Mesodermal cell (in vitro differentiated cells): Measurements from ENCODE around the gene SMPD2.

Experiments
- H3K27ac ChIP-seq: 2 replicates; pipeline ENCODE4 v1.7.0; 2013; ENCODE audit warnings: mild to moderate bottlenecking, low read depth, low read length, moderate library complexity; ENCODE audit not compliant: severe bottlenecking
- H3K36me3 ChIP-seq: 2 replicates; pipeline ENCODE4 v1.7.1; 2013; ENCODE audit warnings: mild to moderate bottlenecking, low read length, moderate library complexity; ENCODE audit not compliant: control insufficient read depth, insufficient read depth
- H3K4me1 ChIP-seq: one replicate; pipeline ENCODE4 v1.7.1; 2013; ENCODE audit warnings: mild to moderate bottlenecking, low read length; ENCODE audit not compliant: insufficient read depth, control insufficient read depth, poor library complexity, severe bottlenecking
- H3K4me3 ChIP-seq: 2 replicates; pipeline ENCODE4 v1.7.0; 2013; ENCODE audit warnings: low read length, control low read depth, mild to moderate bottlenecking; ENCODE audit not compliant: insufficient read depth, poor library complexity, severe bottlenecking; ENCODE audit errors: extremely low read depth
- H3K9me3 ChIP-seq: 2 replicates; pipeline ENCODE4 v1.7.1; 2013; ENCODE audit warnings: mild to moderate bottlenecking, low read length, moderate library complexity; ENCODE audit not compliant: control insufficient read depth
- WGBS, 2 experiments: methylation state at CpG; one replicate each; pipeline ENCODE4 v1.1.5; 2013; ENCODE audit warnings: missing lambda C conversion rate in 2 of 2; ENCODE audit not compliant: insufficient coverage in 2 of 2; 5-methylcytosine and 5-hydroxymethylcytosine counted together

Gene SMPD2

DNA sequence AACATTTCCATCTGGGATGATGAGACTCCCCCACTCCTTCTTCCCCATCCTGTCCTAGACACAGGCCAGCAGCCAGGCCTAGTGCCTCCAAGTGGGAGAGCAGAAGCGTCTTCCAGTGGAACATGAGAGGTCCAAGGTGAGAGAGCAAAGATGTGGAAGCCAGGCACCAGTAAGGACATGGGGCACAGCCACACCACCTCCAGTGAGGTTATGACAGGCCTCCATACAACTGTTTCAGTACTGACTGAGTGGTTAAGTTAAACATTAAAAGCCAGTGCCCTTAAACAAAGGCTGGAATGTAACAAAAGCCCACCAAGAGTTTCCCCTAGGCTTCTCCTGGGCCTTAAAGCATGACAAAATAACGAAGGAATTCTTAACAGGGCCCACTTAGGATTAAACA lies 37.2 kb downstream of the SMPD2 start:
- no peak overlapping the region for H3K4me3 ChIP-seq
- peaks cover 11% of the 10 kb centered on the region for H3K4me1 ChIP-seq
- WGBS, 2 experiments, result 56 to 64% methylated on average over 2 of the region's 2 CpGs
- no peak overlapping the region for H3K27ac ChIP-seq
- no peaks in the 10 kb centered on the region for H3K9me3 ChIP-seq
- peaks cover 81% of the 10 kb centered on the region for H3K36me3 ChIP-seq

- Histone ChIP-seq H3K36me3 (peaks cover 75% of the 10 kb centered on the region), H3K4me1 (peaks cover 11% of the 10 kb centered on the region), H3K4me3 (no peak overlapping the region), H3K27ac (no peak overlapping the region), H3K9me3 (no peaks in the 10 kb centered on the region)
- 94 to 100% methylated on average over 4 of the region's 9 CpGs for WGBS, 2 experiments
These were observed 37.8 kb downstream of the SMPD2 start for GRCh38 chr6:109478222-109478805.

DNA sequence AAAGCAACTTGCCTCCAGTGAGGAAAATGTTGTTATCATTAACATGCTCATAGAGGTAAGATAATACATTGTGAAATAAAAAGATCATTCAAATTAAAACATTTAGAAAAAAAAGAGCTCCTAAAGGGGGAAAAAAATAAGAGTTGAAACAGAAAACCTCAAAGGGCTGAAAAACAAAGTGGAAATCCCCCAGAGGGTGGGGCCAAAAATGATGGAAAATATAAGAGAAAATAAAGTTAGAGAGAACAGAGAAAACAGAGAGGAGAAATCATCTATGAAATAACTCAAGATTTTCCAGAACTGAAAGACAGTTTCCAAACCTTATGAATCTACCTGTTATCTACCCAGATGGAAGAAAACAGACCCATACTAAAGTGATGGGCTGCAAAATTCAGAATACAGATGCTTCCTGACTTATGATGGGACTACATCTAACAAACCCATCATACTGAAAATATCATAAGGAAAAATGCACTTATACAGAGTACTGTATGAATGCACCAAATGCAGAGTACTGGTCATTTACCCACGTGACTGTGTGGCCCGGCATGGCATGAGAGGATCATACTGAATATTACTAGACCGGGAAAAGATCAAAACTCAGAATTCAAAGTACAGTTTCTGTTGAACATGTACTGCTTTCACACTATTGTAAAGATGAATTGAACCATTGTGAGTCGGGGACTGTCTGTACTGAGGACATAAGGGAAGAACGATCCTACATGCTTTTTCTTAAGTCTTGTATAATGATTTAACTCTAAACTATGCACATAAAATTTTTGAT lies 38.5 kb downstream of the SMPD2 start:
- H3K4me1 ChIP-seq, result peaks cover 11% of the 10 kb centered on the region
- WGBS, 2 experiments, result 92 to 100% methylated on average over 3 of the region's 5 CpGs
- no peaks in the 10 kb centered on the region for H3K9me3 ChIP-seq
- H3K27ac ChIP-seq, result no peak overlapping the region
- H3K4me3 ChIP-seq, result no peak overlapping the region
- H3K36me3 ChIP-seq, result peaks cover 68% of the 10 kb centered on the region

GRCh38 chr6:109480993-109481480 lies 40.5 kb downstream of the SMPD2 start:
- peaks cover 48% of the 10 kb centered on the region for H3K36me3 ChIP-seq
- H3K9me3 ChIP-seq, result no peaks in the 10 kb centered on the region
- H3K27ac ChIP-seq, result no peak overlapping the region
- peaks cover 11% of the 10 kb centered on the region for H3K4me1 ChIP-seq
- WGBS, 2 experiments, result 97 to 98% methylated on average over 7 of the region's 7 CpGs
- H3K4me3 ChIP-seq, result no peak overlapping the region

GRCh38 chr6:109482905-109483734 lies 42.6 kb downstream of the SMPD2 start, which contains the start of gene ZBTB24:
Gene ZBTB24, minus strand, starts transcription at chr6:109483219. Its CDS starts 1,193 bp downstream, at chr6:109482026.
- Histone ChIP-seq H3K36me3 (peaks cover 30% of the 10 kb centered on the region), H3K4me1 (peaks cover 7% of the 10 kb centered on the region), H3K4me3 (peak within 1 kb of the TSS; percentile 69), H3K27ac (no peak within 1 kb of the TSS), H3K9me3 (no peaks in the 10 kb centered on the region)
- WGBS, 2 experiments, result 0% methylated on average over 33 to 43 of the region's 97 CpGs

DNA sequence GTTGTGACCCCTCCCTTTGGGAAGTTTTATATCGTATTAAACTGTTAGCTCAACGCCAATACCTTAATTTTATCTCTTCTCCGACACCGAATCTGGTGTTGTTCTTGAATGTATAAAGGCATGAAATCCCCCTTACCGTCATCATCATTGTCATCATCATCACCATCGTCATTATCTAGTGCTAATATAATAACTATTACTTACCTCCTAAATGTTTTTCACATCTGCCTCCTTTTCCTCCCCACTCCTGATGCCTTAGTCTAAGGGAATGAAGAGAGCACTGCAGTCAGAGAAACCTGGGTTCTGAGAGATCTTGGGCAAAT lies 43.2 kb downstream of the SMPD2 start:
- whole genome bisulfite sequencing, 2 experiments, result no CpG with 5 or more reads among the region's 6 CpGs
- Histone ChIP-seq H3K9me3 (no peaks in the 10 kb centered on the region), H3K4me1 (peaks cover 7% of the 10 kb centered on the region), H3K27ac (no peak overlapping the region), H3K36me3 (peaks cover 29% of the 10 kb centered on the region), H3K4me3 (peak overlapping the region; percentile 33)

- H3K4me3 ChIP-seq, result peak overlapping the region; percentile 33
These were observed 43.6 kb downstream of the SMPD2 start for GRCh38 chr6:109484122-109484521.

GRCh38 chr6:109485266-109485935 lies 44.9 kb downstream of the SMPD2 start:
- 57 to 71% methylated on average over 1 of the region's 3 CpGs for WGBS, 2 experiments
- H3K4me1 ChIP-seq, result no peaks in the 10 kb centered on the region

More at GRCh38 chr6:109484122-109484521, 43.6 kb downstream of the SMPD2 start:
- 100% methylated on average over 2 of the region's 3 CpGs for WGBS, 2 experiments
- Histone ChIP-seq H3K4me1 (peaks cover 5% of the 10 kb centered on the region), H3K27ac (no peak overlapping the region), H3K9me3 (no peaks in the 10 kb centered on the region), H3K36me3 (peaks cover 25% of the 10 kb centered on the region)

DNA sequence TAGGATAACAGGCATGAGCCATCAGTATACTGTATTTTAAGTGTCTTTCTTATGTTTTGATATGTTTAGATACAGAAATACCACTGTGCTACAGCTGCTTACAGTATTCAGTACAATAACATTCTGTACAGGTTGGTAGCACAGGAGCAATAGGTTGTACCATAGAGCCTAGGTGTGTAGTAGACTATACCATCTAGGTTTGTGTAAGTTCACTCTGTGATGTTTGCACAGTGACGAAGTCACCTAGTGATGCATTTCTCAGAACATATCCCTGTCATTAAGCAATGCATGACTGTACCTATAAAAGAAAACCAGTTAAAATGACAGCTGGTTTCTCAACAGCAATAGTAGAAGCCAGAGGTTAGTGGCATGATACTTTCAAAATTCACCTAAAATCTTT lies 45.5 kb downstream of the SMPD2 start:
- Histone ChIP-seq H3K27ac (no peak overlapping the region), H3K4me1 (no peaks in the 10 kb centered on the region), H3K36me3 (peaks cover 8% of the 10 kb centered on the region), H3K4me3 (no peak overlapping the region), H3K9me3 (no peaks in the 10 kb centered on the region)
- no CpG with 5 or more reads among the region's 1 CpG for WGBS, 2 experiments

More at GRCh38 chr6:109485266-109485935, 44.9 kb downstream of the SMPD2 start:
- H3K9me3 ChIP-seq, result no peaks in the 10 kb centered on the region
- no peak overlapping the region for H3K4me3 ChIP-seq
- no peak overlapping the region for H3K27ac ChIP-seq
- H3K36me3 ChIP-seq, result peaks cover 15% of the 10 kb centered on the region

DNA sequence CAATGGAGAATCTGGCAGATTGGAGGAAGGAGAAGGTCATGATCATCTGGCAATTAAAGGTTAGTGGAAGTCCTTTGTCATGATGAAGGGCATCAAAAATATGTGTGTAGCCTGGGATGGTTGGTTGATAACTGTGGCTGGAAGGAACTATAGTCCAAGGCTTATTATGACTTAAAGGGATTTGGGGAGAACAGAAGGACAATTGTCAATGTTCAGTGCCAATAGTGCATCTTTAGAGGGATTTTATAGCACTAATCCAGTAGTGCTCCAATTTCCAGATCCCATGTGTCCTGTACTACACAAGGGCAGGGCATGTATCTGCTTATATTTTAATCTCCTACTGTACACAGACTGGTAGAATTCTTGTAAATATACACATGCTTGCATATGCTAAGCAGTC lies 47.5 kb downstream of the SMPD2 start:
- Histone ChIP-seq H3K36me3 (no peaks in the 10 kb centered on the region), H3K27ac (no peak overlapping the region), H3K4me1 (no peaks in the 10 kb centered on the region), H3K9me3 (no peaks in the 10 kb centered on the region), H3K4me3 (no peak overlapping the region)
